HG03103 (cell line): Measurements from ENCODE around the gene ZSCAN9.
A peak's percentile ranks its signal among the peaks of the same experiment; 100 is the strongest.

Source experiments
- ATAC-seq: cut with Tn5 transposase; IDR thresholded peaks from one replicate; pipeline ENCODE4 v1.9.1; 2021; ENCODE audit warnings: low read depth; ENCODE audit not compliant: unreplicated experiment

Gene ZSCAN9

GRCh38 chr6:28225056-28225834 is at the start of gene ZSCAN9:
TSS of gene ZSCAN9 (plus strand) at chr6:28225275. CDS start at chr6:28227085, 1,810 bp downstream.
- ATAC-seq, result peak; percentile 69

DNA sequence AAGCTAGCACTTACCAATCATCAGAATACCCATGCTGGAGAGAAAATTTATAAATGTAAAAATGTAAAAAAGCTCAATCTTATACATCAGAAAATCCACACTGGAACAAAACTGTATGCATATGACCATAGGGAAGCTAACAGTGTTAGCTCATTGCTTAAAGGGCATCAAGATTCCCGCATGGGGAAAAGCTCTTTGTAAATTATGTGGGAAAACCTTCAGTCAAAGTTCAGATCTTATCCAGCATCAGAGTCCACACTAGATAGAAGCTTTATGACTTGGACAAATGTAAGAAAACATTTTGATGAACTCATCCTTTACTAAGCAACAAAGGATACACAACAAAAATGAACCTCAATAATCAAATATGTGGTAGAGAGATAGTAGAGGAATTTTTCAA is 48.7 kb upstream of the ZSCAN9 start:
- ATAC-seq, result no peak

DNA sequence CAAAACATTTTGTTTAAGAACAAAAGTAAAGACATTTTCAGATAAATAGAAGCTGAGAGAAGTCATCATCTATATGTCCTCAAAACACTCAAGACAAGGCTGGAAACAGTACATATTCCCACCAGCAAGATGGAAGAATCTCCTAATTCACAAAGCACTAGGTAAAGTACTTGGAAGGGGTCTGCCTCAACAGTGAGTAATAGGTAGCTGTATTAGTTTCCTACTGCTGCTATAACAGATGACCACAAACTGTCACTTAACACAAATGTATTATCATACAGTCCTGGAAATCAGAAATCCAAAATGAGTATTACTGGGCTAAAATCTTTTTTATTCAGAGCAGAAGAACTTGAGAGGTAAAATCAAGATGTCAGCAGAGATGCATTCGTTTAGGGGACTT is 42.8 kb upstream of the ZSCAN9 start:
- ATAC-seq, result no peak

- ATAC-seq, result no peak
These were observed 36.7 kb upstream of the ZSCAN9 start for GRCh38 chr6:28188111-28188979.

- no peak for ATAC-seq
These were observed 25.1 kb upstream of the ZSCAN9 start for GRCh38 chr6:28200020-28200419.

- ATAC-seq, result no peak
These were observed 21.9 kb upstream of the ZSCAN9 start for GRCh38 chr6:28203201-28203600.

GRCh38 chr6:28205879-28206278 is 19.2 kb upstream of the ZSCAN9 start:
- no peak for ATAC-seq

DNA sequence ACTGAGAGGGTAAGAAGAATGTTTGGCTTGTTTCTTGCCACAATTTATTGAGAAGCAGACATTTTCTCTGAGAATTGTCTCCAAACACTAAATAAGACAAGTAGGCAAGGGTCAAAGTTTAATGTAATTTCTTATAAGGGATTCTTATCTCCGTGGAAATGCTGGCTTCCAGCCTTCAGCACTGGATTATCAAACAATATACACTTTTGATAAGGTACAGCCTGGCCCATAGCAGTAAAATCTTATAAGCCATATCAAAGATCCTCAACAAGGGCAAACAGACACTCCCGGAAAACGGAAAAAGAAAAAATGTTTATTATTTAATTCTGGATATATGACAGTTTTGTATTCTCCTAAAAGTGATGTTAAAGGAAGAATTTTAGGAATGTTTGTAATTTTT is 18.5 kb upstream of the ZSCAN9 start:
- ATAC-seq, result no peak

DNA sequence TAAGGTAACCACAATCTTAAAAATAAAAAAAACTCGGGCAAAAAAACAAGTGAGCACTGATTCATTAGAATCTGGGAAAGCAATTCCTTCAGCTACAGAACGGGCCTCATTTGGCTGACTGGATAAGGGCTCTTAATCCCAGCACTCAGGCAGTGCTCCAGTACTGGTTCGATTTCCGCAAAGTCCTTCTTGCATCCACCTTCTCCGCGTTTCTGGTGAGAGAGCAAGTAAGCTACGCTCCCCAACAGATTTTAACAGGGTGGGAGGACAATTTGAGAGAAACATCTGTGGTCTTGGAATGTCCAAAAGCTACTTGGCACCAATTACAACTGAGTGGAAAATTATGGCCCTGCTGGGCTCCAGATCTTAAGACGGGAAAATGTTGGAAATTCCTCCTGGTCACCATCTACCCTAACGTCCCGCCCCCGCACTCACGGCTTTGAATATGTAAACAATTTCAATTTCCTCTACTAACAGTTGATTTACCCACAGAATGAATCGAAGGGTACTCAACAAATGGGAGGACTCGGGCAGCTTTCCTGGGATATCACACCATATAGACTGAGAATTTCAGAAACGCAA is 18.1 kb upstream of the ZSCAN9 start:
- ATAC-seq, result no peak

DNA sequence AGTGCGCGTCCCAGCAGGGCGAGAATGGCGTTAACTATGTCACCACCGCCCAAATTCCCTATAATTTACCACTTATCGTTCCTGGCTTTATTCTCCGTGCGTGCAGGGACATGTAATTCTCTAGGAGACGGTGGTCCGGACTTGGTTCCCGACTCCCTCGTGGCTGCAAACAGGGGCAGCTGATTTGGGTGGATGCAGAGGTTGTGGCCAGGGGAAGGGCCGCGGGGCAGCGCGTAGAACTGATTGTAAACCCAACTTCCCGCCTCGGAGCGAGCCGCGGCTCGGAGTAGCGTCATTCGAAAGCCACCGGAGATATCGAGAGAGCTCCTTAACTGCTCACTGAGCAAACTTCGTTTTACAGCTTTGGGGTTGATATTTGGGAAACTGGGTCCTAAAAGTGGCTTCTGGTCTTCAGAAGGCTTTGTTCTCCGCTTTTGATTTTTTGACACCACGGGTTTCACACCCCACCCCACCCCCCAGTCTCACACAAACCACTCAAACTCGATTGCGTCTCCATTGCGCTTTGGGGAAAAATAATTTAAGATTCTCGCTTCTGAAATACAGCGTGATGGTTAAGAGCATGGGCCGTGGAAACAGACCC is 17.5 kb upstream of the ZSCAN9 start:
- ATAC-seq, result no peak

DNA sequence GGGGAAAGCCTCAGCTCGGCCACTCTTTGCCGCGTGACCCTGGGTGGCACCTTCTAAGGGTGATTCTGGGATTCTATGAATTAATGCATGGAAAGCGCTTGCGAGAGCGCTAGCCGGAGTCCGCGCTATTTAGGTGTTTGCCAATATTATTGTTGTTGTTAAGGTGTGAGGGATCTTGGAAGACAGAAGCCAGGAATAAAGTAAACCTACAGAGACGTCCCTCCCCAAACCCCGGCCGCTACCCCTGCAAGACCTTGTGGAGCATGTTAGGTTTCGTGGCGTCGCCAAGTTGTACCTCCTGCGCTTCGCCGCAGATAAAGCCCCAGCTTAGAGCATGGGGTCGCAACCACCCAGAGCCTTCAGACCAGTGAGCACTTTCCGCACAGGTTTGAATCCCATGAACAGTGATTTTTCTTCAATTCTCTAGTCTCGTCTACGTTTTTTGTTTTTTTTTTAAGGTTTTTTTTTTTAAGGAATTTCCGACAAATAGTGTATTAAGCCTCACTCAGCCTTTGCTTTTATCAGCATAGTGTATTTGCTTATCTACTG is 16.9 kb upstream of the ZSCAN9 start:
- no peak for ATAC-seq

DNA sequence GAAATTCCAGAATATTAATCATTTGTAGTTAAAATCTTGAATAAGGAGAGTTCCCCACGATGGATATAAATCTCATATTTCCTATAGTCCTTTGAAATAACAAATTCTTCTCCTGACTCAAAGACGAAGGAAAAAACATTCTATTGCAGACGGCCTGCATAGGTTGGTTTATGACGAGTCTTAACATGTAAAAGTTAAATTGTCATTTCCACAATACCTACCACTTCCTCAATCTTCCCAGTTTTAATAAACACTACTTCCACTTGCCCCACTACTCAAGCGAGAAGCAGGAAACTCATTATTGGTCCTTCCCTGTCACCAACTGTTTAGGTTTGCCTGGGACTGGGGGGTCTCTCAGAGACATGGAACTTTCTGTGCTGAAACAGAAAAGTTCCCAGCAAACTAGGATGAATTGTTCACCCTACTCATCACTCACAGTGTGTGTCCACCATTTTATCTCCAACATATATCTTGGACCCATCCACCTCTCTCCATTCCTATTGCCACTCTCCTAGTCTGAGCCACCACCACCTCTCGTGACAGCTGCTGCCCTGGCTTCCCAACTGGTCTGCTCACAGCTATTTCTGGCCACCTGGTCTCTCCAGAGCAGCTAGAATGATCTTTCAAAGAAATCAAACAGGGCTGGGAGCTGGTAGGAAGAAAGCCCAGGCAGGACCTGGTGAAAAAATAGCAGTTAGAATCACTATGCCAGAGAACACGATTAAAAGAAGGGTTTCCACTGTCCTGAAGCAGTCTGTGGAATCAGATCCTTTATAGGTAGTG is 15.1 kb upstream of the ZSCAN9 start:
- no peak for ATAC-seq

DNA sequence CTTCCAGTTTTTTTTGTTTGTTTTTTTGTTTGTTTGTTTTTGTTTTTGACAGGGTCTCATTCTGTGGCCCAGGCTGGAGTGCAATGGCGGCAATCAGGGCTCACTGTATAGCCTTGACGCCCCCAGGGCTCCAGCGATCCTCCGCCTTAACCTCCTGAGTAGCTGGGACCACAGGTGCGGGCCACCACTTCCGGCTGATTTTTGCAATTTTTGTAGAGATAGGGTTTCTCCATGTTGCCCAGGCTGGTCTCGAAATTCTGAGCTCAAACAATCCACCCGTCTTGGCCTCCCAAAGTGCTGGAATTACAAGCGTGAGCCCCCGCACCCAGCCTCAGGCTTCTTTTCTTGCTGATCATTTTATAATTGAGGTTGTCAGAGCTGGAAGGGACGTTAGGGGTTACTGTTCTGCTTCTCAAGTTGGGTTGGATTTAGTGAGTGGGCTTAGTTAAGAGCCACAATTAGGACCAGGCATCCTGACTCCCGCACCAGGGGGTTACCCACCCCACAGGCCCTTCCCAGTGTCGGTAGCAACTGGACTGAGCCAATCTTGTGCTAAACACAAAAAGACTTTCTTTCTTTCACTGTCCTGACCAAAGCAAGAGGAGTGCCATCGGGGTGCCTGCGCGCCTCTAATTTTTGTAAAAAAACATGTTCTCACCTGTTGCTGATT is 13.1 kb upstream of the ZSCAN9 start:
- no peak for ATAC-seq

- no peak for ATAC-seq
These were observed 12.4 kb upstream of the ZSCAN9 start for GRCh38 chr6:28212510-28213212.

DNA sequence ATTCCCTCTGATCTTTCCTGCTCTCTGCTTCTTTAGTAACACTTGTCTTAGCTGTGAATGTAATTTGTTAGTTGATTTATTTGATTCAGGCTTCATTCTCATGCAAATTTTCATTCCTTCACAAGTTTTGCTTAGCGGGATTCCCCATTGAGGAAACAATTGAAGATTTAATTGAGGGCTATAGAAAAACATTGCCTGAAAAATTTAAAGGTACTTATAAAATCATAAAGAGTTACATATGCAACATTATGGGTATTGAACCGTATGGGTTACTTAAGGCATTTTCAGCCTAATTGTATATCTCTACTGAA is 11.9 kb upstream of the ZSCAN9 start:
- no peak for ATAC-seq

DNA sequence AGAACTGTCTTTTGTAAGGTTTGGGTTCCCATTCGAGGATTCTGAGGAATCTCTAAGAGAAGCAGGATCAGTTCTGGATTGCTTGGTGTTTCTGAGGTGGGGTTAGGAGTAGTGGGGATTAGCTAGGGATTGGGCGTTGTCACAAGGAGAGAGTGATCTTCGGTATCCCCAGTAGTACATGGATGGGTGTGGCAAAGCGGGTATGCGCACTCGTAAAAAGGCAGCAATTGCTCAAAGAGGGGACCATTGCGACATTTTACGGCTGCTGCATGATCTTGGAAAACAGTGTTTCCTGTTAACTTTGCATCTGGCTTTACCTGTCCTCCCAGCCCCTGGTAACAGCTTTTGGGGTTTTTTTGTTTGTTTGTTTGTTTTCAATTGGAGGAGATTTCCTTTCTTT is 9.7 kb upstream of the ZSCAN9 start:
- ATAC-seq, result no peak

- no peak for ATAC-seq
These were observed 7.2 kb upstream of the ZSCAN9 start for GRCh38 chr6:28217890-28218289.

DNA sequence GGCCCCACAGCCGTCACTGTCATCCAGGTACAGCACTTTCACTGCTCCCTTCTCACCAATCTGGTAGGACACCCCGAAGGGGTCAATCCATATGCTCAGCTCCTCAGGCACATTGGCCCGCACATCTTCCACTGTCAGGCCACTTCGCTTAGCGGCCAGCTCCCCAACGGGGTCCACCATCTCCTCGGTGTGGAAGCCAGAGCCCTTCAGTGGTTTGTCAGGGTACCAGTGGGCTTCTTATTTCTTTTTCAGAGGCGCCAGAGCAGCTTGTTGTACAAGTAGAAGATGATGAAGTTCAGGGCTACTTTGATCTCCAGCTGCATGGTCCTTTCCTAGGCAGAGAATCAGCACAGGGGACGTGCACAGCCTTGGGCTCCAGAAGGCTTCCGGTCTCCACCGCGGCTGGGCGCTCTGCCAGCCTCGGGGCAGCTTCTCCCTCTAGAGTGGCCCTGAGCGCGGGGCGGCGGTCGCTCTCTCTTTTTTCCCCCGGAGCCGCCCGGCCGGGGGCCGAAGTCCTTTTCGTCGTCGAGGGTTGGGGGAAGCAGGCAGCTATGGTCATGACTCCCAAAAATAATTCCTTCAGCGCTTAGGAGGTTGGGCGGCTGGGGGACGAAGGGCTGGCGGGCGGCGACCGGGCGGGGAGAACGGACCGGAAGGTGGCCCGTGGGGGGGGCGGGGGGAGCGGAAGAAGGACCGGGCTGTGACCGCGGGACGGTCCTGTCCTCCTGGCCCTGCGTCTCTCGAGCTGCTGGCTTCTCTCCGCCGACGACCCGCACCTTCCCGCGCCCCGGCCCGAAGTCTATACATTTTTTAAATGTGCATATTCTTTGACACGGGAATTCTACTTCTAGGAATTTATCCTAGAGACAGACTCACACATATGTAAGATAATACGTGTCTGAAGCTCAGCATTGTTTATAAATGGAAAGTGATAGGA is 6.5 kb upstream of the ZSCAN9 start:
- ATAC-seq, result peak; percentile 57
